ENCODE measurements around the gene UMAD1. TPM values are rescaled to one million over a fixed set of nuclear protein-coding genes. Genes with fewer than 3 reads are reported as not detected.

The UMAD1 gene
- total and polyA plus RNA-seq, 2 donors (not counting 3 experiments of a cell fraction or from before 2014, with no cell fraction given) = 5.6 to 6.6 TPM

DNA sequence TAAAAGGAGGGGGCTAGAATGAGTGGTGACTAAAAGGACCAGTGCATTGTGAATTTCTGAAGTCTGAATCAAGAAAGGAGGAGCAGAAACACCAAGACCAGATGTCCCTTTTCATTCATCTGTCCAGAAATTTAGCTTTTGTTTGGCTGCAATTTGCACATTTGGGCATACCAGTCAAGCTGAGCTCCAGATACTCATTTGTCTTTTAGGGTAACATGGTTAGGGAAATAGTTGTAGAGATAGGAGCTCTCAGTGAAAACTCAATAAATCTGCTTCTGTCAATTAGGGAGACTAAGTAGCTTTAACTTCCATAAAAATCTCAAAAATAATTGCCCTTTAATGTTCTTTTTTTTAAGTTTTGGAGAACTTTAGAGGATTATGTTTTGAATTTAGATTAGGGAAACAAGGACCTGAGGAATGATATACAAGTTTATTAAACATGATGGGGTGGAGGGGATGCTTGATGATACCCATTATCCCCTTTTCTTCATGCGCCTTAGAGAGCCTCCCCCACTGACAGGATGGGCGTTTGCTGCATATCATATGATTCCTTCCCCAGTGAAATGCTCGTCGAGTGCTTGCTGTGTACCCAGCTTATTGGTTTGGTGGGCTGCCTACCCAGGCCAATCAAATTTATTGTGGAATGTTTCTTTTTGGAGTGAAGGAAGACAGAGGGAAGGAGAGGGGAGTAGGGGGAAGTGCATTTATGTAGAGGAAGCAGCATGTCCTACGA lies 128.6 kb downstream of the UMAD1 start:
- H3K4me3 ChIP-seq (replicated peaks in 1 of 3; ENCODE audit: insufficient read depth in 1 of 3, low read depth in 1 of 3, low read length in 3 of 3) = no peak overlapping the region
- no peak for FAIRE-seq
- ChIA-PET CTCF (interaction anchor here (0.7 to 6.6 kb wide), 5 partner anchors 12 to 202 kb away, joined by 3 to 56 read pairs (median 4); no protein-coding TSS in a partner anchor), POLR2A (no interaction called here)
- H3K9ac ChIP-seq (replicated peaks; ENCODE audit: extremely low read depth, insufficient read depth, low read length) = no peak overlapping the region
- H4K20me1 ChIP-seq (replicated peaks; ENCODE audit: control insufficient read depth, extremely low read depth, insufficient read depth, low read length) = no peaks in the 10 kb centered on the region
- no peak overlapping the region for H3K27ac ChIP-seq (ENCODE audit: insufficient read depth, low read depth, low read length)
- dilution Hi-C loops (cut with MboI; ENCODE audit: extremely low pct_ligation_motif_present, low sequenced_read_pairs) = no loop called here
- intact Hi-C loops (cut with micrococcal nuclease) = no loop called here
- BruUV-seq (replicated peaks) = no TSS peak
- H3K79me2 ChIP-seq (ENCODE audit: control insufficient read depth, insufficient read depth, low read length) = no peaks in the 10 kb centered on the region
- no peaks in the 10 kb centered on the region for H3K9me1 ChIP-seq (replicated peaks; ENCODE audit: control insufficient read depth, extremely low read depth, insufficient read depth, low read length)
- H3K27me3 ChIP-seq (ENCODE audit: control insufficient read depth in 2 of 2, insufficient read depth in 2 of 2, low read length in 2 of 2) = no peaks in the 10 kb centered on the region
- no peaks in the 10 kb centered on the region for H3K36me3 ChIP-seq (ENCODE audit: control insufficient read depth in 2 of 2, extremely low read depth in 1 of 2, insufficient read depth in 2 of 2, low read length in 2 of 2)
- H3K9me3 ChIP-seq (replicated peaks; ENCODE audit: control insufficient read depth, insufficient read depth, low read length) = no peaks in the 10 kb centered on the region
- DNase-seq (ENCODE audit: low read depth, low spot score) = no peak
- no peak overlapping the region for H3K4me2 ChIP-seq (ENCODE audit: insufficient read depth, low read length)
- TF ChIP-seq GATA2 (IDR thresholded peaks at IDR 0.05; ENCODE audit: insufficient read depth, insufficient read length, low read depth, low read length) = no peak
- TF ChIP-seq, protein P1, sequence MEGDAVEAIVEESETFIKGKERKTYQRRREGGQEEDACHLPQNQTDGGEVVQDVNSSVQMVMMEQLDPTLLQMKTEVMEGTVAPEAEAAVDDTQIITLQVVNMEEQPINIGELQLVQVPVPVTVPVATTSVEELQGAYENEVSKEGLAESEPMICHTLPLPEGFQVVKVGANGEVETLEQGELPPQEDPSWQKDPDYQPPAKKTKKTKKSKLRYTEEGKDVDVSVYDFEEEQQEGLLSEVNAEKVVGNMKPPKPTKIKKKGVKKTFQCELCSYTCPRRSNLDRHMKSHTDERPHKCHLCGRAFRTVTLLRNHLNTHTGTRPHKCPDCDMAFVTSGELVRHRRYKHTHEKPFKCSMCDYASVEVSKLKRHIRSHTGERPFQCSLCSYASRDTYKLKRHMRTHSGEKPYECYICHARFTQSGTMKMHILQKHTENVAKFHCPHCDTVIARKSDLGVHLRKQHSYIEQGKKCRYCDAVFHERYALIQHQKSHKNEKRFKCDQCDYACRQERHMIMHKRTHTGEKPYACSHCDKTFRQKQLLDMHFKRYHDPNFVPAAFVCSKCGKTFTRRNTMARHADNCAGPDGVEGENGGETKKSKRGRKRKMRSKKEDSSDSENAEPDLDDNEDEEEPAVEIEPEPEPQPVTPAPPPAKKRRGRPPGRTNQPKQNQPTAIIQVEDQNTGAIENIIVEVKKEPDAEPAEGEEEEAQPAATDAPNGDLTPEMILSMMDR (IDR thresholded peaks at IDR 0.05; ENCODE audit: extremely low read depth in 1 of 2, insufficient read depth in 1 of 2, low read depth in 1 of 2, low read length in 2 of 2) = no peak
- TF ChIP-seq POLR2A (IDR thresholded peaks at IDR 0.05; ENCODE audit: low read depth, low read length) = no peak
- no peak for TF ChIP-seq EZH2 (IDR thresholded peaks at IDR 0.05; ENCODE audit: borderline replicate concordance, low read depth, low read length, severe bottlenecking)
- TF ChIP-seq MYC (IDR thresholded peaks at IDR 0.05; ENCODE audit: low read depth, low read length) = no peak
- no peak for TF ChIP-seq POLR2AphosphoS5 (IDR thresholded peaks at IDR 0.05; ENCODE audit: insufficient read depth, low read depth, low read length)
- TF ChIP-seq FOS (IDR thresholded peaks at IDR 0.05; ENCODE audit: borderline replicate concordance, insufficient read depth, low read length) = no peak
- TF ChIP-seq JUN (IDR thresholded peaks at IDR 0.05; ENCODE audit: borderline replicate concordance, insufficient read depth, insufficient read length, low read depth) = no peak
- TF ChIP-seq, protein P2, sequence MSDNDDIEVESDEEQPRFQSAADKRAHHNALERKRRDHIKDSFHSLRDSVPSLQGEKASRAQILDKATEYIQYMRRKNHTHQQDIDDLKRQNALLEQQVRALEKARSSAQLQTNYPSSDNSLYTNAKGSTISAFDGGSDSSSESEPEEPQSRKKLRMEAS (IDR thresholded peaks at IDR 0.05; ENCODE audit: insufficient read depth, insufficient read length) = no peak
- H3K4me1 ChIP-seq (ENCODE audit: control insufficient read depth, extremely low read depth, insufficient read depth, low read length) = no peaks in the 10 kb centered on the region
- no peak overlapping the region for H2AFZ ChIP-seq (ENCODE audit: low read depth, low read length)
